Suprapubic skin (tissue), 3 donors: Measurements from ENCODE around the gene KNL1.

Experiments used
- CTCF ChIP-seq, 2 donors: fragments of 200-600 bp in 1 of 2; fragments of 450-650 bp in 1 of 2; sonication (generic) in 1 of 2; IDR thresholded peaks; one replicate each; pipeline ENCODE4 v1.5.1; 2016 to 2019; ENCODE audit warnings: antibody characterized with exemption in 2 of 2, mild to moderate bottlenecking in 1 of 2, moderate library complexity in 1 of 2
- POLR2A ChIP-seq, 2 donors: fragments of 450-650 bp; IDR thresholded peaks; one replicate each; pipeline ENCODE4 v1.6.1; 2017; ENCODE audit warnings: antibody characterized with exemption in 2 of 2, mild to moderate bottlenecking in 2 of 2, moderate library complexity in 2 of 2

- TF ChIP-seq CTCF (IDR thresholded peaks at IDR 0.05) (no peak), POLR2A (IDR thresholded peaks at IDR 0.05) (no peak)
These were observed 18.9 kb upstream of the KNL1 start for GRCh38 chr15:40575113-40575512.
